ENCODE measurements around the gene CACNG5.

The CACNG5 gene

GRCh38 chr17:66906321-66907278, 71.7 kb downstream of the CACNG5 start:
- DNase-seq (ENCODE audit: low spot score): peak; percentile 82

- DNase-seq (ENCODE audit: low spot score): no peak
Observed at GRCh38 chr17:66909804-66910373, 75.0 kb downstream of the CACNG5 start.

- no peak for DNase-seq (ENCODE audit: low spot score)
Observed at GRCh38 chr17:66910651-66911285, 75.9 kb downstream of the CACNG5 start.

- DNase-seq (ENCODE audit: low spot score): peak; percentile 71
Observed at GRCh38 chr17:66915204-66915611, 80.3 kb downstream of the CACNG5 start.

- DNase-seq (ENCODE audit: low spot score): no peak
Observed at GRCh38 chr17:66915792-66916191, 80.9 kb downstream of the CACNG5 start.

- no peak for DNase-seq (ENCODE audit: low spot score)
Observed at GRCh38 chr17:66916946-66917345, 82.0 kb downstream of the CACNG5 start.

GRCh38 chr17:66918896-66919295, 84.0 kb downstream of the CACNG5 start:
- DNase-seq (ENCODE audit: low spot score): no peak

- no peak for DNase-seq (ENCODE audit: low spot score)
Observed at GRCh38 chr17:66920435-66920834, 85.5 kb downstream of the CACNG5 start.

GRCh38 chr17:66920950-66921349, 86.0 kb downstream of the CACNG5 start:
- DNase-seq (ENCODE audit: low spot score): no peak

GRCh38 chr17:66923886-66924285, 89.0 kb downstream of the CACNG5 start:
- DNase-seq (ENCODE audit: low spot score): no peak

- no peak for DNase-seq (ENCODE audit: low spot score)
Observed at GRCh38 chr17:66925811-66926500, 91.0 kb downstream of the CACNG5 start.

- no peak for DNase-seq (ENCODE audit: low spot score)
Observed at GRCh38 chr17:66928949-66929348, 94.0 kb downstream of the CACNG5 start.

- DNase-seq (ENCODE audit: low spot score): no peak
Observed at GRCh38 chr17:66929591-66929990, 94.7 kb downstream of the CACNG5 start.

GRCh38 chr17:66930933-66931332, 96.0 kb downstream of the CACNG5 start:
- peak; percentile 74 for DNase-seq (ENCODE audit: low spot score)

GRCh38 chr17:66932311-66932710, 97.4 kb downstream of the CACNG5 start:
- no peak for DNase-seq (ENCODE audit: low spot score)

- no peak for DNase-seq (ENCODE audit: low spot score)
Observed at GRCh38 chr17:66934040-66934439, 99.1 kb downstream of the CACNG5 start.

Data from iPS-NIHi11 (cell line).